ENCODE results near the gene KRTAP13-4.
A peak's percentile ranks its signal among the peaks of the same experiment; 100 is the strongest.

KRTAP13-4 gene, protein sequence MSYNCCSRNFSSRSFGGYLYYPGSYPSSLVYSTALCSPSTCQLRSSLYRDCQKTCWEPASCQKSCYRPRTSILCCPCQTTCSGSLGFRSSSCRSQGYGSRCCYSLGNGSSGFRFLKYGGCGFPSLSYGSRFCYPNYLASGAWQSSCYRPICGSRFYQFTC

DNA sequence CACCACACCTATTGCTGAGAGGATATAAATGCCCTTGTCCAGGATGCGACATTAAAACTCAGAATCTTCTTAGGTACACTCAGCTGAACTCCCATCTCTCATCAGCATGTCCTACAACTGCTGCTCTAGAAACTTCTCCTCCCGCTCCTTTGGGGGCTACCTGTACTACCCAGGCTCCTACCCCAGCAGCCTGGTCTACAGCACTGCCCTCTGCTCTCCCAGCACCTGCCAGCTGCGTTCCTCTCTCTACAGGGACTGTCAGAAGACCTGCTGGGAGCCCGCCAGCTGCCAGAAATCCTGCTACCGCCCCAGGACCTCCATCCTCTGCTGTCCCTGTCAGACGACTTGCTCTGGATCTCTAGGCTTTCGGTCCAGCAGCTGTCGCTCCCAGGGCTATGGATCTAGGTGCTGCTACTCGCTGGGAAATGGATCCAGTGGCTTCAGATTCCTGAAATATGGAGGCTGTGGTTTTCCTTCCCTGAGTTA is at the start of gene KRTAP13-4:
Gene KRTAP13-4 (plus strand): TSS at position 51 of the 486 bp plus-strand sequence. CDS start 56 bp downstream, at position 107.
- TF ChIP-seq, protein P1, sequence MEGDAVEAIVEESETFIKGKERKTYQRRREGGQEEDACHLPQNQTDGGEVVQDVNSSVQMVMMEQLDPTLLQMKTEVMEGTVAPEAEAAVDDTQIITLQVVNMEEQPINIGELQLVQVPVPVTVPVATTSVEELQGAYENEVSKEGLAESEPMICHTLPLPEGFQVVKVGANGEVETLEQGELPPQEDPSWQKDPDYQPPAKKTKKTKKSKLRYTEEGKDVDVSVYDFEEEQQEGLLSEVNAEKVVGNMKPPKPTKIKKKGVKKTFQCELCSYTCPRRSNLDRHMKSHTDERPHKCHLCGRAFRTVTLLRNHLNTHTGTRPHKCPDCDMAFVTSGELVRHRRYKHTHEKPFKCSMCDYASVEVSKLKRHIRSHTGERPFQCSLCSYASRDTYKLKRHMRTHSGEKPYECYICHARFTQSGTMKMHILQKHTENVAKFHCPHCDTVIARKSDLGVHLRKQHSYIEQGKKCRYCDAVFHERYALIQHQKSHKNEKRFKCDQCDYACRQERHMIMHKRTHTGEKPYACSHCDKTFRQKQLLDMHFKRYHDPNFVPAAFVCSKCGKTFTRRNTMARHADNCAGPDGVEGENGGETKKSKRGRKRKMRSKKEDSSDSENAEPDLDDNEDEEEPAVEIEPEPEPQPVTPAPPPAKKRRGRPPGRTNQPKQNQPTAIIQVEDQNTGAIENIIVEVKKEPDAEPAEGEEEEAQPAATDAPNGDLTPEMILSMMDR (conservative IDR thresholded peaks at IDR 0.05): no peak
- no peak within 1 kb of the TSS for H3K27ac ChIP-seq

DNA sequence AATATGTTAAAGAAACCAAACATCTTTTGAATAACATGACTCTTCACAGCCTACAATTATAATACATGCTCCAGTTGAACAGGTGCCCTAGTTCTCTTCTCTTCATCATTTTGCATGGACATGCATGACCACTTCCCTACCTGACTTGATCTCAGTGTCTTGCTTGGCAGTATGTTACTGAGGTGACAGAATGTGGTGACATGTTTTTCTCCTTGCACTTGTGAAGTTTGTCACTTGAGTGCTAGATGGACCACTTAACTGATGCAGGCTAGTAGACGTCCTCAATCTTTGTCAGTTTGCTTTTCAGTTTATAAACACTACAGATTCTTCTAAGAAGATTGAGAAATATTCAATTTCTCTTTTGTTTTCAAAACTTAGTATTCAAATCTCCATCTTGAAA is 47.8 kb upstream of the KRTAP13-4 start:
- H3K27ac ChIP-seq: no peak overlapping the region

DNA sequence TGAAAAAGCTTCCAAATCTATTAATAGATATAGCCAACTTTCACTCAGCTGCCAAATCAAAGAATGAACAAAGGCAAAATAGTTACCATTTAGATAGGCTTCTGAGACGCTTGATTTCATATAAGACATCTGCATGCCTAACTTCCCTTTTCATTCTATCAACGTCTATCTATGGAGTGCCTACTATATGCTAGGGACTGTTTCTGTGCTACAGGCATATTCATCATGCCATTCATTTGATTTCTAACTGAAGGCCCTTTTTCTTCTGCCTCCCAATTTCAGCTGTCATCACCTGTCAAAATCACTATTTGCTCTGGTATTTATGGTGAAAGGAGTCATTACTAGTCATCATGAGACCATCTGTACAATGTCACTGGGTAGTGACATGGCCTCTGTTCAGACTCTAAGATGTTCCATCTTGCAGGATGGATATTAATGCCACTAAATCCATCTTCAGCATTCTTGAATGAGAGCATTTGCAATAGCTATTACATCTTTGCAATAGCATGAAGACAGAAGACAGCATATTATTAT is 38.5 kb upstream of the KRTAP13-4 start:
- TF ChIP-seq, protein P1 (conservative IDR thresholded peaks at IDR 0.05): no peak
- H3K27ac ChIP-seq: no peak overlapping the region

More for the DNA sequence above, 47.8 kb upstream of the KRTAP13-4 start:
- TF ChIP-seq, protein P1 (conservative IDR thresholded peaks at IDR 0.05): no peak

DNA sequence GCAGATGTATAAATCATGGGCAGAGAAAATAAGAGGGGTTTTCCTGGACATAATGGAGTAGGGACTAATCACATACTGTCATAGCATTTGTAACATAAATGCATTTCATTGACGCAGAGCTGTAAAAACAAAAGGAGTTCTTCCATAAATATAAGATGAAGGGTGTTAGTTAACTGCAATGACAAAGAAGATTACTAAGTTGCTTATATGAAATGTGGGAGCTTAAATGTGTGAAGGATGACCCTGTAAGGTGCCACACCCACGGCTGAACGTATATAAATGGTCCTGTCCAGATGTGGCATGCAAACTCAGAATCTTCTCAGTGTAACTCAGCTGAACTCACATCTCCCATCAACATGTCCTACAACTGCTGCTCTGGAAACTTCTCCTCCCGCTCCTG is 34.3 kb upstream of the KRTAP13-4 start, which contains the start of gene KRTAP13-1:
Gene KRTAP13-1 (plus strand): TSS at position 301 of the 400 bp plus-strand sequence. CDS start 56 bp downstream, at position 357.
- no peak within 1 kb of the TSS for H3K27ac ChIP-seq

DNA sequence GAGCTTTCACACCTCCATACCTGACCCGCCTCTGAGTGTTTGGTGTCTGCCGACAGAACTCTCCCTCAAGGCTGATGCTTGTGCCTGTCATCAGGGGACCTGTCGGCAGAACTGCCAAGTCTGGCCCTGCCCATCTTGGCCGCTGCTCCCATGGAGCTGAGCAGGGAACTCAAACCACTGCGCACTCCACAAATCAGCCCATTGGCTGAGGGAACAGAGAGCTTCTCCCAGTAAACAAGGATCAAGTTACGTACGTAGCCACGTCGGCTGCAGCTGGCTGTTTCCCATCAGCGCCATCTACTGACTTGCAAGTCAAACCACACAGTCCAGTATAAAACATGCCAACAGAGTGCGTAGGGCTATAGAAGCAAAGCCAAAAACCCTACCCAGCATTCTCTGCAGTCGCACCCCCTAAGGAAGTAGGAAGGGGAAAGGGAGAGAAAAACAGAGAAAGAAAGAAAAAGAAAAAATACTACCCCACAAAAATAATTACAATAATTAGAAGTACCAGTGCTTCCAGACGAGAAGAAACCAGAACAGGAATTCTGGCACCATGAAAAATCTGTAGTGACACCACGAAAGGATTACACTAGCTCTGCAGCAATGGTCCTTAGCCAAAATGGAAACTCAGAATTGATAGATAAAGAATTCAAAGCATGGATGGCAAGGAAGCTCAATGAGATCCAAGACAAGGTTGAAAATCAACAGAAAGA is 21.1 kb upstream of the KRTAP13-4 start:
- peak overlapping the region; percentile 8; the same call in 1 of the 2 replicates for H3K27ac ChIP-seq
- TF ChIP-seq, protein P1 (conservative IDR thresholded peaks at IDR 0.05): peak; percentile 100

More for the DNA sequence above, 34.3 kb upstream of the KRTAP13-4 start, which contains the start of gene KRTAP13-1:
- TF ChIP-seq, protein P1 (conservative IDR thresholded peaks at IDR 0.05): no peak

DNA sequence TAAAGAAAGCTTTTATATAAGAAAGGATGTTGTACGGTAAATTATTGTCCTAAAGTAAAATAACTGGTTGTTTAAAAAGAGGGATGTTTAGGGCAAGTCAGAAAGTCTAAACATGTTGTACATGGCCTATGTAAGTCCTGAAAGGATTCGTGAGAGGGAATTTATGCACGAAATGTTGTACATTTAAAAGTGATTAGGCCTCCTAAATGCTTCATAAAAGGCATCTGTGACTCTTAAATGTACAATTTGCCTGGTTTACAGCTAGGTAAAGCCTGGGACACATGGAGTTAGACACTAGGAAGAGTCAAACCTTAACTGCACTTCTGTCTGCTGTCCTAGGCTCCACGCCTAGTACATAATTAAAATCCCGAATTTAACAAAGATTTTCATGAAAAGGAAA is 14.0 kb upstream of the KRTAP13-4 start:
- no peak overlapping the region for H3K27ac ChIP-seq
- TF ChIP-seq, protein P1 (conservative IDR thresholded peaks at IDR 0.05): no peak

DNA sequence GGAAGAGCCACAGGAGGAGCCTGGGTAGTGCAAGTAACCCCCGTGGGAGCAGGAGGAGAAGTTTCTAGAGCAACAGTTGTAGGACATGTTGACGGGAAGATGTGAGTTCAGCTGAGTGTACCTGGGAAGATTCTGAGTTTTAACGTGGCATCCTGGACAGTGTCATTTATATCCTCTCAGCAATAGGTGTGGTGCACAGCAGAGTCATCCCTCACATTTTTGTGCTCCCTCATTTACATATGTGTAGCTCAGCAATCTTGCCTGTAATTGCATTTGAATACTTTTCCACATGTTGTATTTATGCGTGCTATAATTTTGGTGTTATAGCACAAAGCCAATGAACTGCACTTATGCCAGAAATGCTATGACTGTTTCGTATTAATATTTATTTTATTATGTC is 4.2 kb upstream of the KRTAP13-4 start, which contains the start of gene KRTAP13-3:
Gene KRTAP13-3 (minus strand): TSS at position 101 of the 400 bp plus-strand sequence. CDS start 14 bp downstream, at position 87.
- TF ChIP-seq, protein P1 (conservative IDR thresholded peaks at IDR 0.05): no peak
- no peak within 1 kb of the TSS for H3K27ac ChIP-seq

Measured in VCaP (cell line).